Non-pigmented ciliary epithelial cell (primary cell): ENCODE measurements around the gene ANKDD1B.
A peak's percentile ranks its signal among the peaks of the same experiment; 100 is the strongest.
"Not testable (repeated sequence)": the region's sequence is repeated elsewhere in the genome, so short reads cannot be mapped to it uniquely, and the experiment has no call there.

Experiments used
- DNase-seq: peaks from one replicate; pipeline ENCODE4 v3.0.0-alpha.2; 2010; ENCODE audit warnings: low read depth

Gene ANKDD1B

DNA sequence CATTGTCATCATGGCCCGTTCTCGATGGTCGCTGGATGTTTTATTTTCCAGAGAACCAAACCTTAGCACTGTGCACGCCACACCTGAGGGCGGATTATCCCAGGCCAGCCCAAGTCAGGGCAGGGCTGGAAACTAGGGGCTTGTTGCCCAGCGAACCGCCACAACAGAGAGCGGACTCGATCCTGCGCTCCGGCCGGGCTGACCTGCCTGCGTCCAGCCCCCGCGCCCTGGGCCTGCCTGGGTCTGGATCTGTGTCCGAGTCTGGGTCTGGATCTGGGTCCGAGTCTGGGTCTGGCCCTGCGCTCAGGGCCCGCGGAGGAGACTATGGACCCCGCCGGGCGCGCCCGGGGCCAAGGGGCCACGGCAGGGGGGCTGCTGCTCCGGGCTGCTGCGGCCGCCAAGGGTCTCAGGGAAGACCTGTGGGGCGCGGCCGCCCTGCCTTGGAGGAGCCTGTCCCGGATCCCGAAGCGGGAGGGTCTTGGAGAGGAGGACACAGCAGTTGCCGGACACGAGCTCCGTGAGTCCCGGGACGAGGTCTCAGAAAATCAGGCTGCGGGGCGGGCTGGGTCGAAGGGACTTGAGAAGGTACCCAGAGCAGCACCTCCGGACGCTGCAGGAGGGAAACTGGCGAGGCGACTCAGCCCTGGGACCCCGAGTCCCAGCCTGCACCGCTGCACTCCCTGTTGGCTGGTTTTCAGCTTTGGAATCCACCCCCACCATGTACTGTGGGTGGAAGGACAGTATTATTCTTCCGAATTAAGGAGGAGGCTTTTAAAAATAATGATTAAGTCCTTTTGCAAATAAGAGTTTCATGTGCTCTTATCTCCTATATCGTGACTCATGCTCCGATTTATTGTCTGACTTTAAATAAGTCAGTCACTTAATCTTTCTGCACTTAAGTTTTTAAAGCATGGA lies at the start of gene ANKDD1B:
TSS of gene ANKDD1B (plus strand) at position 143 of the 915 bp plus-strand sequence. CDS start at position 325, 182 bp downstream.
- DNase-seq = no peak

DNA sequence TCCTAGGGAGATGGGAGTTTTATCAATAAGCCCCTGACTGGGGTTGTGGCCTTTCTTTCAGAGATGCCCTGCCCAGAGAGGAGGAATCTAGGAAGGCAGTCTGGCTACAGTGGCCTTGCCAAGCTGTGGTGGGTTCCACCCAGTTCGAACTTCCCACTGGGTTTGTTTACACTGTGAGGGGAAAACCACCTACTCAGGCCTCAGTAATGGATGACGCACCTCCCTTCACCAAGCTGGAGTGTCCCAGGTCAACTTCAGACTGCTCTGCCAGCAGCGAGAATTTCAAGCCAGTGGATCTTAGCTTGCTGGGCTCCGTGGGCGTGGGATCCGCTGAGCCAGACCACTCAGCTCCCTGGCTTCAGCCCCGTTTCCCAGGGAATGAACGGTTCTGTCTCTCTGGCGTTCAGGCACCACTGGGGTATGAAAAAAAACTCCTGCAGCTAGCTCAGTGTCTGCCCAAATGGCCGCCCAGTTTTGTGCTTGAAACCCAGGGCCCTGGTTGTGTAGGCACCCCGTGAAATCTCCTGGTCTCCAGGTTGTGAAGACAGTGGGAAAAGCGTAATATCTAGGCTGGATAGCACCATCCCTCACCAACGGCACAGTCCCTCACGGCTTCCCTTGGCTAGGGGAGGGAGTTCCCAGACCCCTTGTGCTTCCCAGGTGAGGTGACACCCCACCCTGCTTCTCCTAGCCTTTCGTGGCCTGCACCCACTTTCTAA lies 45.1 kb upstream of the ANKDD1B start:
- peak; percentile 88 for DNase-seq

DNA sequence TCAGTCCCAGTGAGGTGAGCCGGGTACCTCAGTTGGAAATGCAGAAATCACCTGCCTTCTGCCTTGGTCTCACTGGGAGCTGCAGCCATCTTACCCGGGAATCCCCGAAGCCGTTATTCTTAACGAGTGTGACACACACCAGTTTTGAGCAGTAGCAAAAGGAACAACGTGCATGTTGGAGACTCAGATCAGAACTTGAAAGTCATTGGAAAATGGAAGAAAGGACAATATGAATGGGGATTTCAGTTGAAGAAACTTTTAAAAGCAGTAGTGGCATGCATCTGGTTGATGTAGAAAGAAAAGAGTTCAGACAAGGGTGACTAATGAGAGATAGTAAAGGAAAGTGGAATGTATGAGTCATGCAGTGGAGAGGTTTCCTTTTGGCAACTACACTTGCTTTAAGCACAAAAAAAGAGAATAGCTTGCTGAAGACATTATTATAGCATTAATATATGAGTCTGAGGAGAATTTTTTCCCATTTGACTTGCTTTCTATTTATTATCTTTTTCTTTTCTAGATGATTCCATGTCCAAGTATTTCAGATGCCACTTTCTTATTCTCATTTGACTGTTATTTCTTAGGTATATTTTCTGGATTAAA lies 44.4 kb upstream of the ANKDD1B start:
- peak; percentile 93 for DNase-seq

DNA sequence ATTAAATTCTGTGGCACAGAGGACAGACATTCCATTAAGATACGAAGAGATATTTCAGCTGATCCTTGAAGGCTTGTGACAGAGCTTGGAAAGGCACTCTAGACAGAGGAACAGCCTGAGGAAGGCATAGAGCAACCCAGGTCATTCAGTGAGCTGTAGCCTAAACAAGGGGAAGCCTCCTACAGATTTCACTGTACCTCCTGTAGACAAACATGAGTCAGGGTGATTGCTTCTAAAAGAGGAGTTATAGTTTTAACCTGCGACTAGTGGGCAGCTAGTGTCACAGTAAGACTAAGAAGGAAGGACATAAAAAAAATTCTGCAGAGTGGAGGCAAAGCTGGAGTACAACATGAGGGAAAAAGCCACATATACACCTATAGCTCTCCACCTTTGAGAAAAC lies 43.5 kb upstream of the ANKDD1B start:
- no peak for DNase-seq

DNA sequence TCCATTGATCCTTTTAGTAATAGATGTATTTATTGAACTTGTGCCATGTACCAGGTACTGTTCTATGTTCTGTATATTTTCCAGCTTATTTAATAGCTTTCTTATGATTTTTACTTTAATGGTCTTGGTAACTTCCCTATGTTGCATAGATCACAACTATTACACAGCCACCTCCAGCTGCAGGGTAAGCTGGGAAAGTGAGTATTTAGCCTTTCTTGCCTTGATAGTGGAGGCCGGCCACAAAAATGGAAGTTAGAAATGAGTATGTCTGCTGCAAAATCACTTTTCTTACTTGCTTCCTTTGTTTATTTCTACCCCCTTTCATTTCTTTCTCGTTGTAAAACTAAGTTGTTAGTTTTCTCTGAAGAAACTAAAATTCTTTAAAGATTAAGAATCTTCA lies 43.1 kb upstream of the ANKDD1B start:
- DNase-seq = no peak

DNA sequence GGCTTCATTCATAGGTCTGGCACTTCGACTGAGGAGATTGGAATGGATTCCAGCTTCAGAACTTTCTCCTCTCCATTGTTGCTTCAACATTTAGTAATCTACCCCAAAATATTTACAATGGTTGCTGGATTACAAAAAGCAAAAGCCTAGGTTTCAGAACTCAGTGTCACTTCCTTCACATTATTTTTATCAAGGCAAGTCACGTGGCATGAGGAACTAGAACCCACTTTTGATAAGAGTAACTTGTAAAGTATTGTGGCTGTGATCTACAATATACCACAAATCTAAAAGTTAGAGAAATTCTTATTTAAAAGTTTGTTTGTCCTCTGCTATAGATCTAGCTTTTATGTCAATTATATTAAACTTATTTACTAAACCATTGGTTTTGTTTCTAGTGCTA lies 39.7 kb upstream of the ANKDD1B start:
- no peak for DNase-seq

DNA sequence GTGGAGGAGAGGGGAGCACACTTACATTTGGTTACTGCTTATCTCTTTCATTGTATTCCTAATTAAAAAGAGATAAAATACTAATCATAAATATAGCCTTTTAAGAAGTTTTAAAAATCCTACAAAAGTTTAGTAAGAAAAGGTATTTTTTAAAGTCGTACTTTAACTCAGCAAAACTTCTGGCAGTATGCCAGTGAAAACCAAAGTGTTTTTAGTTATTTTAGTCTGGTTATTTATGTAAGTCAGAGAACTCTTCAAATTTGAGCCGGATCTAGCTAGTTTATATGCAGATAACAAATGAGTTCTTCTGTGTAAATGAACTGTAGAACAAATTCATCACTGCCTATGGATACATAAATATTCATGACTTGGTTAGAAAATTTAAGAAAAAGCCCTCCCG lies 36.5 kb upstream of the ANKDD1B start:
- DNase-seq = no peak

DNA sequence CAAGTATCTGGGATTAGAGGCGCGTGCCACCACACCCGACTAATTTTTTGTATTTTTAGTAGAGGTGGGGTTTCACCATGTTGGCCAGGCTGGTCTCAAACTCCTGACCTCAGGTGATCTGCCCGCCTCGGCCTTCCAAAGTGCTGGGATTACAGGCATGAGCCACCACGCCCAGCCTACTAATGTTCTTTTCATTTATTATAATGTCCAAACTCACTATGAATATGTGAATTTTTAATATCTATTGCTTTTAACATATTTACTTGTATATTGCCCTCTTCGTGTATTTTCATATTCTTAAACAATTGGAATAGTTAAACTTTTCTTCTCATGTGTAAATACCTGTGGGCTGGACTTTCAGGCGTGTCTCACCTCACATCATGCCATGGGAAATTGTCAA lies 33.0 kb upstream of the ANKDD1B start:
- DNase-seq = not testable (repeated sequence)

DNA sequence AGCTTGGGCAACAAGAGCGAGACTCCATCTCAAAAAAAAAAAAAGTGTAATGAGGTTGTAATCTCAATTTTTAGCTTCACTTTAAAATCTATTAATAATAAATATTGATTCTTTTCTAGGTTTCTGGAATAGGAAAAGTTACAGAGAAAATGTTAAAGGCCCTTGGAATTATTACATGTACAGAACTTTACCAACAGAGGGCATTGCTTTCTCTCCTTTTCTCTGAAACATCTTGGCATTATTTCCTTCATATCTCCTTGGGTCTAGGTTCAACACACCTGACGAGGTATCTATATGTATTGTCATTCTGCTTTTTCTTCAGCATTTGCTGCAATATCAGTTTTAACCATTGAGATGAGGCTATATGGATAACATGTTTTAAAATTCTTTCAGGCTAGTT lies 26.6 kb upstream of the ANKDD1B start:
- DNase-seq = no peak

DNA sequence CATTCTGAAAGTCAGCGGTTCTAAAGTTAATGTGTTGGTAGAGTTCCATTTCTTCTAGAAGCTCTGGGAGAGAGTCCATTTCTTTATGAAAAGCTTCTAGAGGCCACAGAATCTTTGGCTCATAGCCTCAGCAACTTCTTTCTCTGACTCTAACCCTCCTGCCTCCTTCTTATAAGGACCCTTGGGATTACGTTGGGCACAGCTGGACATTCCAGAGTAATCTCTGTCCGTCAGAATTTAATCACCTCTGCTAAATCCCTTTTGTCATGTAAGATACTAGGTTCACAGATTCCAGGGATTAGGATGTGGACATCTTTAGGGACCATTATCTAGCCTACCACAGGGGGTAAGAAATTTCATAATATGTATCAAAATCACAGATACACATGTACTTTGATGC lies 22.6 kb upstream of the ANKDD1B start:
- DNase-seq = no peak

DNA sequence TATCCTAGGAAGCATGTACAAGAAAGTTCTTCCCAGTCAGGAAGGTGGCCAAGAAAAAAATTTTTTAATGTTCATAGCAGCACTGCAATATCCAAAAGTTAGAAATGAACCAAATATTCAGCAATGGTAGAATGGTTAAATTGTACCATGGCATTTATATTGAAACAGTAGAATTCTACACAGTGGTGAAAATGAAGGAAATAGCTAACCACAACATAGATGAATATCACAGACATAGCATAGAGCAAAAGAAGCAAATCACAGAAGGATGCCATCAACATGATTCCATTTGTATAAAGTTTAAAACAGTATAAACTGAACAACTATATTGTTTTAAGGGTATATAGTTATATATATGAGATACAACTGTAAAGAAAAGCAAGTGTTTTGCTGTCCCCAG lies 10.7 kb upstream of the ANKDD1B start:
- DNase-seq = no peak

DNA sequence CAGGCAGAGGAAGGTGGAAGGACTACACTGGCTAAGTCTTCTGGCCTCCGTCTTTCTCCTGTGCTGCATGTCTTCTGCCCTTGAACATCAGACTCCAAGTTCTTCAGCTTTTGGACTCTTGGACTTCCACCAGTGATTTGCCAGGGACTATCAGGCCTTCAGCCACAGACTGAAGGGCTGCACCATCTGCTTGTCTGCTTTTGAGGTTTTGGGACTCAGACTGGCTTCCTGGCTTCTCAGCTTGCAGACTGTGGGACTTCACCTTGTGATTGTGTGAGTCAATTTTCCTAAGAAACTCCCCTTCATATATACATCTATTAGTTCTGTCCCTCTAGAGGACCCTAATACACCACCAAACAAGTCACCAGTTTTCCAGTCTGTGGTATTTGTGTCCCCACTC lies 9.7 kb upstream of the ANKDD1B start:
- no peak for DNase-seq

DNA sequence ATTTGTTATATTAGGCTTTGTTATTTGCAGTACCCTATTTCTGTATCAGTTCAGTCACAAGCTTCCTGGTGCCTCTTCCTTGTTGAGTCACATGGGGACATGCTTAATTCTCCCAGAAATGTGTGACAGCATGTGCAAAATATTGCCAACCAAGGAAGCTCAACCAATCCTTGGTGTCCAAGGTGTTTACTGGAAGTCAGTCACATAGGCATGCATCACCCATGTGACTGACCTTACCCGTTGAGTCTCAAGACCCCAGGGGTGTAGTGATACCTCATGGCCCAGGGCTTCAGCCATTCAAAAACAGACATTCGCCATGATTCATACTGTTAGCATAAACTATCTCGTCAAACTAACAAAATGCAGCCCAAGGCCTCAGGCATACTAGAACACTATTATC lies 9.3 kb upstream of the ANKDD1B start:
- DNase-seq = peak; percentile 66

DNA sequence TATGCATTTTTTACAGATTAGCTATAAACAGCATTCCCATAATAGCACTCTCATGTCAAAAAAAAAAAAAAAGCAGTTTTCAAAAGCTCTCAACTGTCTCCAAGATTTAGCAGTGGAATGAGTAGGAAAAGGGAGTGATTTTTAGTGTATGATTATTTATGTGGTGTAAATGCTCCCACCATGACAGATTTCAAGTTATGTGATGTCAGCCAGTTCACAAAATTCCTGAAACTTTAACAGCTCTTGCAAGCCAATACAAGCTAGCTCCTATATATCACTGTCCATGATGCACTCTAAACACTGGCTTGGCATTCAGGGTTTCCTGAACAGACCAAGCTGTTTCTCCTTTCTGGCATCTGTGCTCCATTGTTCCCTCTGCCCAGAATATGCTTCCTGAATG lies 7.9 kb upstream of the ANKDD1B start:
- DNase-seq = no peak

DNA sequence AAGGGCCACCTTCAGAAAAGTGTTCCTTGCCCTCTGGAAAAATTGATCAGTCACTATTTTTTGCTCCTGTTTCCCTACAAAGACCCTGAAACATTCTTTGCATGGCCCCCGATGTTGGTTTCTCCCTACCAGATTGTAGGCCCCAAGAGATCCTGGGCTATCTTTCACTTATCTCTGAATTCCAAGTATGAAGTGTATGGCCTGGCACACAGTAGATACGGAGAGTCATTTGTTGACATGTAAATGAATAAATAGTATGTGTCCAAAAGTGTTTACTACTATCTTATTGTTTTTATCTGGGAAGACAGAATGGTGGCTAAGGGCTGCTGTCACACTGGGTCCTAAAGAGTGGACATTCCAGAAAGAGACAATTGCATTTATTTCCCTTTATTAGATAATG lies 7.4 kb upstream of the ANKDD1B start:
- DNase-seq = no peak

DNA sequence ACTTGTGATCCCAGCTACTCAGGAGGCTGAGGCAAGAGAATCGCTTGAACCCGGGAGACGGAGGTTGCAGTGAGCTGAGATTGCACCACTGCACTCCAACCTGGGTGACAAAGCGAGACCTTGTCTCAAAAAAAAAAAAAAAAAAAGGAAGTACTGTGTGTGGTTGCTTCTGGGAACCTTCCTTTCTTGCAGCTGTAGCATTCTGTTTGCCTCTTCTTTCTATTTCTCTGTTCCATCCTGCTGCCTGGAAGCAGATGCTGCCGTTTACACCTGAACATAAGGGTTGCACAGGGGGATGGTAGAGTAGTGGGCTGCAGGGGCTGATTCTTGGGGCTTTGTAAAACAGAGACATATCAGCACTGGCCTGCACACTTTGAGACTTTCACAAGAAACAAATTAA lies 3.9 kb upstream of the ANKDD1B start:
- DNase-seq = not testable (repeated sequence)

DNA sequence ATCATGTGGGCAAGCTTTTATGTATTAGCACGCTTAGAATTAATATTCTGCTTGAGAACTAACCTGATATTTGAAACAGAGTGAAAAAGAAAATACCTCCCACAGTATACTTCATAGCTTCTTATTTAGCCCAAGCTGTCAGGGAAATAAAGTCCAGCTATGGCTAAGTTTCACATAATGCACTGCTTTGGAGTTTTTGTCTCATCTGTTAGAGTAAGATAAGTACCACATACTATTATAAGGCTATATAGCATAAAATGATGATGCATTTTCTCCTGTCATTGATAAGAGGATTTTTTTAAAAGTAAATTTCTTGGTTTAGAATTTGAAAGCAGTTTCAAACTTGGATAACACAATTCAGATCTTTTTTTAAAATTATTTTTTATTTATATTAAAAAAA lies 2.4 kb upstream of the ANKDD1B start:
- DNase-seq = no peak

DNA sequence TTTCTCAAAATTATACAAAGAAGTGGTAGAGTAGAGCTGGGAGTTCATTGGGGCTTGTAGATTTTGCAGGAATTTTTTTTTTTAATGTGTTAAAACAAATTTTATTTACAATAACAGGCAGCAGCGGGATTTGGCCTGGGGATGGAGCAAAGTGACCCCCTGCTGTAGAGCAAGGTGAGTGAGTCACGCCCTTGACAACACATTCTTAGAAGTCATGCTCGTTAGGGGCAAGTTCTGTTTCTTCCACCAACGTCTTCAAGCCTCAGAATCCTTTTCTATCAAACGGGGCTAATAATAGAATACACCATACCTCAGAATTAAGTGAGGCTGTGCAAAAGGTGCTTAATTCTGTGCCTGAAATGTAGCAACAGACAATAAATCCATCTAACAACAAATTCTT lies 1.1 kb upstream of the ANKDD1B start:
- DNase-seq = no peak

DNA sequence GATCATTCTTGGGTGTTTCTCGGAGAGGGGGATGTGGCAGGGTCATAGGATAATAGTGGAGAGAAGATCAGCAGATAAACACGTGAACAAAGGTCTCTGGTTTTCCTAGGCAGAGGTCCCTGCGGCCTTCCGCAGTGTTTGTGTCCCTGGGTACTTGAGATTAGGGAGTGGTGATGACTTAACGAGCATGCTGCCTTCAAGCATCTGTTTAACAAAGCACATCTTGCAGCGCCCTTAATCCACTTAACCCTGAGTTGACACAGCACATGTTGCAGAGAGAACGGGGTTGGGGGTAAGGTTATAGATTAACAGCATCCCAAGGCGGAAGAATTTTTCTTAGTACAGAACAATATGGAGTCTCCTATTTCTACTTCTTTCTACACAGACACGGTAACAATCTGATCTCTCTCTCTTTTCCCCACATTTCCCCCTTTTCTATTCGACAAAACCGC lies 368 bp upstream of the ANKDD1B start:
- not testable (repeated sequence) for DNase-seq

DNA sequence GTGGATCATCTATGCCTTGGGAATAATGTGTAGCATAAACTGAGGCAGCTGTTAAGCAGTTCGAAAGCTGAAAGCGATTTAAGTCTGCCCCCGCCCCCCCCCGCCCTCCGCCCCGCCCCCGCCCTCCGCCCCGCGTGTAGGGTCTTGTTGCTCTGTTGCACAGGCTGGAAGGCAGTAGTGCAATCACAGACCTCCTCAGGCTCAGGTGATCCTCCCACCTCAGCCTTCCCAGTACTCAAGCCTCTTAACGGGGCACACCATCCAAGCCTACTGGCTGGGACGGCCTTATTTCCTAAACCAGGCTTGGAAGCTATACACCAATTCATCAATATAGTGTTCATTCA lies 945 bp downstream of the ANKDD1B start:
- DNase-seq = no peak

DNA sequence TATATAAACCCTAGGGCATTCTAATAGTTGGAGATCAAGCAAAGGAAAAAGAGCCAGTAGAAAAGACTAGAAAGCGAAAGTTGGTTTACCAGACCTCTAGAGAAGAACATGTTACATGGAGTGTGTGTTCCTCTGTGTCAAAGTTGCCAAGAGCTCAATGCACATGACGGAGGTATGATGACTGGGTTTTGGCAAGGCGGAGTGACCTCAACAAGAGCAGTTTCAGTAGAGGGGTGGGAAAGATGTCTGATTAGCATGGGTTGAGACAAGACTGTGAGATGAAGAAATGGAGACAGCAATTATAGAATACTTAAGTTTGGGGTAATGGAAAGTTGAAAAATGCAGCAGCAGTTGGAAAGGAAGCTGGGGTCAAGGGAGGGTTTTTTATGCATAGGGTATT lies 1.6 kb downstream of the ANKDD1B start:
- DNase-seq = no peak

DNA sequence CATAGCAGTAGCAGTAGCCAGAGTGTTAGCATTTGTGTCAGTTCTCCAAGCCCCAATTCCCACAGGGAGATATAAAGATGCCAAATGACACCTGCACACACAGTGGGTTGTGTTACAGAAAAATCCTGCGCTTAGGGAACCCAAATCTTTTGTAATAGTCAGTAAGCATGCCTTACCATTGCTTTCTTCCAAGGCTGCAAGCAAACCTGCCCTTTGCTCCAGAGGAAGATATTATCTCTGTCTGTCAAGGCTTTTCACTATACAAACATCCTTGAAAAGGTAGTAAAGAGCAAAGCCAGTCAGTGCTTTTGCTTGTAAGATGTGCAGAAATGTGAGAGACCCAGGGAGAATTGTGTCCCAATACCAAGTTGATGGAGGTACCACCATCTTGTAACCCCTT lies 2.9 kb downstream of the ANKDD1B start:
- no peak for DNase-seq

DNA sequence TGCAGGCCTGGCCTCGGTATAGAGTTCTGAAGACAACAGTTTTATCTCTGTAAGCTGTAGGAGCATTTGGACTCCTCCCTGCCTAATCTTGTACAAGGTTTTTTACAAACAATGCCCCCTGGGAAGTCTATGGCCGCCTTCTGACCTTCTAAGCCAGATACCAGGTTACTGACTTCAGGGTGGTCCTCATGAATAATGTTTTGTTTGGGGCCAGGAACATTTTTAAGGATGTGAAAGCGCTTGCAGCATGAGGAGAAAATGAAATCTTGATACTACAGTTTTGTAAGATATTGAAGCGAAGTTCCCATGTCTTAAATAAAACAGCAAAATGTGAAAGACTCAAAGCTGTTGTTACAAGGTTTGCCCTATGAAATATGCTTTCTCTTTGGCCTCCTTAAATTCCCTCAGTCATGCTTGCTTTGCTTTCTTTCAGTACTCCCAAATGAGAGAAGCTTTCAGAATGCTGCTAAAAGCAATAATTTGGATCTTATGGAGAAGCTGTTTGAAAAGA lies 5.2 kb downstream of the ANKDD1B start:
- DNase-seq = no peak
